ENCODE data around the gene SREK1IP1.

Gene SREK1IP1

GRCh38 chr5:64680289-64680688, 88.2 kb downstream of the SREK1IP1 start:
- no peak for DNase-seq

- DNase-seq: no peak
These were observed 90.1 kb downstream of the SREK1IP1 start for GRCh38 chr5:64678374-64678773.

GRCh38 chr5:64671678-64672077, 96.8 kb downstream of the SREK1IP1 start:
- DNase-seq: no peak

- DNase-seq: no peak
These were observed 98.2 kb downstream of the SREK1IP1 start for GRCh38 chr5:64670277-64670676.

Data from NCI-H1436 (cell line).